Stomach (tissue), 4 donors: Measurements from ENCODE around the gene DHRS4L2.
"Not testable (repeated sequence)": the region's sequence is repeated elsewhere in the genome, so short reads cannot be mapped to it uniquely, and the experiment has no call there.

ENCODE experiments used
- CTCF ChIP-seq, 7 experiments: fragments of 450-650 bp in 4 of 7; fragments of 200-600 bp in 3 of 7; sonication (generic) in 3 of 7; IDR thresholded peaks; one replicate each; pipeline ENCODE4 v1.5.1; 2016 to 2019; ENCODE audit warnings: antibody characterized with exemption in 7 of 7, control low read depth in 2 of 7, mild to moderate bottlenecking in 1 of 7
- EP300 ChIP-seq: sonication (generic); formaldehyde crosslinking; IDR thresholded peaks from one replicate; pipeline ENCODE4 v1.6.1; 2017; ENCODE audit warnings: antibody characterized with exemption
- POLR2A ChIP-seq, 4 donors: fragments of 450-650 bp; IDR thresholded peaks; one replicate each; pipeline ENCODE4 v1.6.1; 2016; ENCODE audit warnings: antibody characterized with exemption in 4 of 4, control low read depth in 2 of 4, mild to moderate bottlenecking in 1 of 4, moderate library complexity in 1 of 4
- POLR2AphosphoS5 ChIP-seq, 3 donors: sonication (generic); formaldehyde crosslinking; IDR thresholded peaks; one replicate each; pipeline ENCODE4 v1.6.1; 2016; ENCODE audit warnings: antibody characterized with exemption in 3 of 3

- TF ChIP-seq CTCF (IDR thresholded peaks at IDR 0.05); POLR2AphosphoS5 (IDR thresholded peaks at IDR 0.05); EP300; POLR2A (IDR thresholded peaks at IDR 0.05): not testable (repeated sequence)
Measured at GRCh38 chr14:23969130-23969480, 19.6 kb upstream of the DHRS4L2 start.
